OCI-LY1 (cell line): Measurements from ENCODE around the gene RANBP9.

Experiments used
- H2AFZ ChIP-seq: fragments of 200-600 bp; sonication (generic), shearing (Covaris generic); 2 replicates; pipeline ENCODE4 v1.6.0; 2014; ENCODE audit warnings: antibody characterized with exemption, mild to moderate bottlenecking, low read length
- H3F3A ChIP-seq: fragments of 200-600 bp; sonication (generic), shearing (Covaris generic); 2 replicates; pipeline ENCODE4 v1.6.0; 2014; ENCODE audit warnings: mild to moderate bottlenecking, antibody characterized with exemption, low read length, moderate library complexity; ENCODE audit not compliant: insufficient read depth
- H3K27ac ChIP-seq: fragments of 200-600 bp; sonication (generic); 2 replicates; pipeline ENCODE4 v1.5.1; 2014; ENCODE audit warnings: low read length, mixed run types, mild to moderate bottlenecking, low read depth; ENCODE audit not compliant: poor library complexity, severe bottlenecking
- H3K27me3 ChIP-seq: fragments of 200-600 bp; sonication (generic); 2 replicates; pipeline ENCODE4 v1.6.0; 2014; ENCODE audit warnings: antibody characterized with exemption, mild to moderate bottlenecking, low read length, moderate library complexity; ENCODE audit not compliant: insufficient read depth
- H3K36me3 ChIP-seq: fragments of 200-600 bp; sonication (generic); 2 replicates; pipeline ENCODE4 v1.6.1; 2014; ENCODE audit warnings: mild to moderate bottlenecking, antibody characterized with exemption, low read length, moderate library complexity, mixed read lengths; ENCODE audit not compliant: insufficient read depth
- H3K4me1 ChIP-seq: fragments of 200-600 bp; sonication (generic); 2 replicates; pipeline ENCODE4 v1.5.1; 2014; ENCODE audit warnings: mild to moderate bottlenecking, low read length, moderate library complexity; ENCODE audit not compliant: insufficient read depth, severe bottlenecking
- H3K4me2 ChIP-seq: fragments of 200-600 bp; sonication (generic), shearing (Covaris generic); 2 replicates; pipeline ENCODE4 v1.6.1; 2014; ENCODE audit warnings: low read length
- H3K4me3 ChIP-seq: fragments of 200-600 bp; sonication (generic); 2 replicates; pipeline ENCODE4 v1.5.1; 2014; ENCODE audit warnings: low read length, low read depth, mild to moderate bottlenecking, mixed read lengths; ENCODE audit not compliant: poor library complexity, severe bottlenecking
- H3K79me2 ChIP-seq: fragments of 200-600 bp; shearing (Covaris generic); 2 replicates; pipeline ENCODE4 v1.6.1; 2016; ENCODE audit warnings: mixed run types, low read length, mixed read lengths; ENCODE audit not compliant: insufficient read depth
- H3K9ac ChIP-seq: fragments of 200-600 bp; sonication (generic), shearing (Covaris generic); 2 replicates; pipeline ENCODE4 v1.6.1; 2014; ENCODE audit warnings: mild to moderate bottlenecking, low read length, mixed read lengths
- H3K9me2 ChIP-seq: fragments of 200-600 bp; sonication (generic), shearing (Covaris generic); 2 replicates; pipeline ENCODE4 v1.6.1; 2014; ENCODE audit warnings: low read depth, mild to moderate bottlenecking, low read length, mixed read lengths
- H3K9me3 ChIP-seq: fragments of 200-600 bp; shearing (Covaris generic); 2 replicates; pipeline ENCODE4 v1.6.1; 2014; ENCODE audit warnings: low read length, mixed read lengths
- H4K20me1 ChIP-seq: fragments of 200-600 bp; sonication (generic), shearing (Covaris generic); 2 replicates; pipeline ENCODE4 v1.6.0; 2016; ENCODE audit warnings: mild to moderate bottlenecking, low read length; ENCODE audit not compliant: insufficient read depth
- EZH2 ChIP-seq: fragments of 200-600 bp; sonication (generic), shearing (Covaris generic); IDR thresholded peaks from 2 replicates; pipeline ENCODE4 v1.8.0; 2017; ENCODE audit warnings: borderline replicate concordance, mixed run types, mild to moderate bottlenecking, antibody characterized with exemption, low read length, moderate library complexity, mixed read lengths
- TF ChIP-seq, protein P1 (sequence below): fragments of 200-600 bp; sonication (generic), shearing (Covaris generic); IDR thresholded peaks from 2 replicates; pipeline ENCODE4 v1.5.1; 2017; ENCODE audit warnings: mild to moderate bottlenecking, antibody characterized with exemption, low read length, moderate library complexity, mixed read lengths

Gene RANBP9

DNA sequence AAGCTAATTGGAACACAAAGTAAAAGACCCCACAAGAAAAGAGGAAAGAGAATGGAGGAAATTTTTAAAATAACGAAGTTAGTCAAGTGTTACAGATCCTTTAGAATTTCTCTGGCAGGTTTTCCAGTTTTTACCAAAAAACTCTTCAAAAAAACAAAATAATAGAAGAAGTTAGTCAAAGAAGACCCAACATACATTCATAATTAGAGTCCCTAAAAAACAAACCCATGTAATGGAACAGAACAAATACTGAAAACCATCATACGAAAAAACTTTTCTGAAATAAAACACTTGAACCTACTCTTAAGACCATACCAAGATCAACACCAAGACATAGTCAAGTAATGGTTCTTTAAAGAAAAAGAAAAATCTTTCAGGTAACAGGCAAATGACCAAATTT is 31.6 kb downstream of the RANBP9 start:
- TF ChIP-seq EZH2, result no peak
- TF ChIP-seq, protein P1, sequence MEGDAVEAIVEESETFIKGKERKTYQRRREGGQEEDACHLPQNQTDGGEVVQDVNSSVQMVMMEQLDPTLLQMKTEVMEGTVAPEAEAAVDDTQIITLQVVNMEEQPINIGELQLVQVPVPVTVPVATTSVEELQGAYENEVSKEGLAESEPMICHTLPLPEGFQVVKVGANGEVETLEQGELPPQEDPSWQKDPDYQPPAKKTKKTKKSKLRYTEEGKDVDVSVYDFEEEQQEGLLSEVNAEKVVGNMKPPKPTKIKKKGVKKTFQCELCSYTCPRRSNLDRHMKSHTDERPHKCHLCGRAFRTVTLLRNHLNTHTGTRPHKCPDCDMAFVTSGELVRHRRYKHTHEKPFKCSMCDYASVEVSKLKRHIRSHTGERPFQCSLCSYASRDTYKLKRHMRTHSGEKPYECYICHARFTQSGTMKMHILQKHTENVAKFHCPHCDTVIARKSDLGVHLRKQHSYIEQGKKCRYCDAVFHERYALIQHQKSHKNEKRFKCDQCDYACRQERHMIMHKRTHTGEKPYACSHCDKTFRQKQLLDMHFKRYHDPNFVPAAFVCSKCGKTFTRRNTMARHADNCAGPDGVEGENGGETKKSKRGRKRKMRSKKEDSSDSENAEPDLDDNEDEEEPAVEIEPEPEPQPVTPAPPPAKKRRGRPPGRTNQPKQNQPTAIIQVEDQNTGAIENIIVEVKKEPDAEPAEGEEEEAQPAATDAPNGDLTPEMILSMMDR, result no peak

DNA sequence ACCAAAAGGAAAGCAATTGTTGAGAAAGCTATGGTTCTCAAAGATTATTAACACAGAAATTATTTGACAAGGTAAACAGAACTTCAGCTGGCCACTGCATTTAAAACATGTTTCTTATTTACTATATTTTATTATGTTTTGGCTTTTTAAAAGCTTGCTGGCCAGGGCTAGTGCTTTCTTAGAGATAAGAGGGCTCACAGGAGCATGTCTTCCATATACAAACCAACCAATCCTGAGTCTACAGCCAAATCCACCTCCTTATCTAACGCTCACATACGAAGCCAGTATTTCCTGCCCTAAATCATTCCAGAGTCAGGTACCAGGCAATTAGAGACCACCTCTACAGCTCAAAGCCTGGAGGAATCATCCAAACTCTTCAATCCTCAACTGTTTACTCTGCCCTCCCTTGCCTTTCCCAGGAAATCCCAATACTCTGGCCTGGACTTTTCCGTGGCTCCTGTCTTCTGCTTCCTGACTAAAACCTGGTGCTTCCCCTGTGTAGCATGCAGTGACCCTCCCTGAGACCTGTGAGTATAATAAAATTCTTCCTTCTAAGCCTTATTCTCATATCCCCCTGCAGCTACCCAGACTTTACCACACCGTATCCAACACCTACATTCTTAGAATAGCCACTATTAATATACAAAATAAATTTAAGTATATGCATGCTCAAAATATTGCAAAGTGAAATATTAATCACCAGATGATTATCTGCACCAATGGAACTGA is 33.2 kb downstream of the RANBP9 start:
- H3K9me3 ChIP-seq, result peaks cover 4% of the 10 kb centered on the region; the same call in 1 of the 2 replicates
- no peak overlapping the region for H3K27ac ChIP-seq
- H3K36me3 ChIP-seq, result peaks cover 31% of the 10 kb centered on the region
- H3K9ac ChIP-seq, result no peak overlapping the region
- H2AFZ ChIP-seq, result no peak overlapping the region
- no peak overlapping the region for H3K4me2 ChIP-seq
- H3K79me2 ChIP-seq, result peaks cover 80% of the 10 kb centered on the region
- H4K20me1 ChIP-seq, result no peaks in the 10 kb centered on the region
- peaks cover 6% of the 10 kb centered on the region for H3K4me1 ChIP-seq
- no peaks in the 10 kb centered on the region for H3K9me2 ChIP-seq
- TF ChIP-seq EZH2, result no peak
- TF ChIP-seq, protein P1, result no peak
- H3K27me3 ChIP-seq, result no peaks in the 10 kb centered on the region
- no peak overlapping the region for H3K4me3 ChIP-seq
- H3F3A ChIP-seq, result no peaks in the 10 kb centered on the region

More for the DNA sequence above, 31.6 kb downstream of the RANBP9 start:
- peaks cover 71% of the 10 kb centered on the region for H3K79me2 ChIP-seq
- H3K4me3 ChIP-seq, result no peak overlapping the region
- no peaks in the 10 kb centered on the region for H3K9me2 ChIP-seq
- H3K4me1 ChIP-seq, result peaks cover 6% of the 10 kb centered on the region
- no peaks in the 10 kb centered on the region for H4K20me1 ChIP-seq
- H3K9ac ChIP-seq, result no peak overlapping the region
- peaks cover 26% of the 10 kb centered on the region for H3K36me3 ChIP-seq
- no peaks in the 10 kb centered on the region for H3F3A ChIP-seq
- no peak overlapping the region for H2AFZ ChIP-seq
- no peak overlapping the region for H3K4me2 ChIP-seq
- H3K9me3 ChIP-seq, result peaks cover 4% of the 10 kb centered on the region; the same call in 1 of the 2 replicates
- no peak overlapping the region for H3K27ac ChIP-seq
- no peaks in the 10 kb centered on the region for H3K27me3 ChIP-seq

DNA sequence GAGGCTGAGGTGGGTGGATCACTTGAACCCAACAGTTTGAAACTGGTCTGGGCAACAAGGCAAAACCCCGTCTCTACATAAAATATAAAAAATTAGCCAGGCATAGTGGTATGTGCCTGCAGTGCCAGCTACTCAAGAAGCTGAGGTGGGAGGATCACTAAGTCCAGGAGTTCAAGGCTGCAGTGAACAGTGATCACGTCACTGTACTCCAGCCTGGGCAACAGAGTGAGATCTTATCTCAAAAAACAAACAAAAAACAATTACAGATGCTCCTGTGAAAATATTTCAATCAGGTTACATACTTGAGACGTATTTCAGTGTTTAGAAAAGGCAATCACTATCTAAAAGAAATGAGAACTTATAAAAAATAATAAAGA is 33.8 kb downstream of the RANBP9 start:
- H3K27ac ChIP-seq, result no peak overlapping the region
- no peaks in the 10 kb centered on the region for H3K9me2 ChIP-seq
- H3F3A ChIP-seq, result no peaks in the 10 kb centered on the region
- peaks cover 4% of the 10 kb centered on the region; the same call in 1 of the 2 replicates for H3K9me3 ChIP-seq
- H3K27me3 ChIP-seq, result no peaks in the 10 kb centered on the region
- no peak overlapping the region for H3K9ac ChIP-seq
- peaks cover 80% of the 10 kb centered on the region for H3K79me2 ChIP-seq
- H3K36me3 ChIP-seq, result peaks cover 31% of the 10 kb centered on the region
- no peak overlapping the region for H2AFZ ChIP-seq
- TF ChIP-seq EZH2, result no peak
- TF ChIP-seq, protein P1, result no peak
- no peak overlapping the region for H3K4me3 ChIP-seq
- H4K20me1 ChIP-seq, result no peaks in the 10 kb centered on the region
- H3K4me2 ChIP-seq, result no peak overlapping the region
- peaks cover 6% of the 10 kb centered on the region for H3K4me1 ChIP-seq
